Astrocyte of the cerebellum (primary cell): ENCODE data around the gene MTMR2.

Experiments used
- DNase-seq: peaks from one replicate; pipeline ENCODE4 v3.0.0-alpha.2; 2011; ENCODE audit warnings: low read depth
- H3K4me3 ChIP-seq: 2 replicates; pipeline ENCODE4 v1.5.1; 2011; ENCODE audit warnings: mild to moderate bottlenecking, low read depth, low read length, moderate library complexity
- CTCF ChIP-seq: IDR thresholded peaks from 2 replicates; pipeline ENCODE4 v1.5.1; 2012; ENCODE audit warnings: low read length, low read depth, moderate library complexity, mild to moderate bottlenecking; ENCODE audit errors: missing control alignments
- in situ Hi-C: cut with HindIII; loops from 2 replicates; pipeline ENCODE4 v1.10.0; 2017; ENCODE audit warnings: low sequenced_read_pairs

The MTMR2 gene

GRCh38 chr11:95920460-95921105, 3.3 kb downstream of the MTMR2 start:
- in situ Hi-C loops = no loop called here
- TF ChIP-seq CTCF = no peak

GRCh38 chr11:95919514-95919913, 4.4 kb downstream of the MTMR2 start:
- in situ Hi-C loops = no loop called here
- TF ChIP-seq CTCF = no peak

More at GRCh38 chr11:95920460-95921105, 3.3 kb downstream of the MTMR2 start:
- H3K4me3 ChIP-seq = no peak overlapping the region
- no peak for DNase-seq

GRCh38 chr11:95918720-95919119, 5.2 kb downstream of the MTMR2 start:
- no peak overlapping the region for H3K4me3 ChIP-seq
- DNase-seq = no peak
- TF ChIP-seq CTCF = no peak
- in situ Hi-C loops = no loop called here

More at GRCh38 chr11:95919514-95919913, 4.4 kb downstream of the MTMR2 start:
- no peak for DNase-seq
- H3K4me3 ChIP-seq = no peak overlapping the region

- no peak for TF ChIP-seq CTCF
- H3K4me3 ChIP-seq = no peak overlapping the region
- in situ Hi-C loops = no loop called here
- DNase-seq = no peak
Observed at GRCh38 chr11:95918056-95918455, 5.9 kb downstream of the MTMR2 start.

GRCh38 chr11:95917193-95918036, 6.5 kb downstream of the MTMR2 start:
- in situ Hi-C loops = no loop called here
- no peak for DNase-seq

GRCh38 chr11:95916049-95916448, 7.9 kb downstream of the MTMR2 start:
- H3K4me3 ChIP-seq = no peak overlapping the region
- in situ Hi-C loops = no loop called here
- no peak for DNase-seq
- TF ChIP-seq CTCF = no peak

More at GRCh38 chr11:95917193-95918036, 6.5 kb downstream of the MTMR2 start:
- no peak for TF ChIP-seq CTCF
- no peak overlapping the region for H3K4me3 ChIP-seq
